Liver (tissue), 9 donors: Measurements from ENCODE around the gene CST7. TPM values are rescaled to one million over a fixed set of nuclear protein-coding genes. Genes with fewer than 3 reads are reported as not detected.

Source experiments
- DNase-seq: peaks from one replicate; pipeline ENCODE4 v3.0.0-alpha.2; 2017; ENCODE audit warnings: low spot score
- H3K27ac ChIP-seq, 2 donors: one replicate each; pipeline ENCODE4 v1.7.0; 2013; ENCODE audit warnings: inconsistent platforms in 2 of 2, low read length in 2 of 2, control low read depth in 1 of 2, low read depth in 1 of 2, mild to moderate bottlenecking in 1 of 2
- H3K27me3 ChIP-seq, 4 donors: one replicate each; pipeline versions ENCODE4 v1.6.1 to v1.7.0; 2013; ENCODE audit warnings: low read length in 3 of 4, inconsistent platforms in 1 of 4, mild to moderate bottlenecking in 1 of 4, moderate library complexity in 1 of 4; ENCODE audit not compliant: control insufficient read depth in 4 of 4, insufficient read depth in 4 of 4
- H3K36me3 ChIP-seq, 4 donors: one replicate each; pipeline versions ENCODE4 v1.6.1 to v1.7.0; 2013; ENCODE audit warnings: low read length in 3 of 4, mild to moderate bottlenecking in 3 of 4, low read depth in 1 of 4, moderate library complexity in 1 of 4; ENCODE audit not compliant: control insufficient read depth in 4 of 4, insufficient read depth in 3 of 4
- H3K4me1 ChIP-seq, 4 donors: one replicate each; pipeline versions ENCODE4 v1.6.1 to v1.7.0; 2013; ENCODE audit warnings: low read length in 3 of 4, mild to moderate bottlenecking in 3 of 4, moderate library complexity in 1 of 4; ENCODE audit not compliant: control insufficient read depth in 4 of 4, insufficient read depth in 4 of 4
- H3K4me3 ChIP-seq, 3 donors: one replicate each; pipeline versions ENCODE4 v1.6.1 to v1.7.0; 2013; ENCODE audit warnings: low read length in 3 of 3, control low read depth in 1 of 3, low read depth in 1 of 3, mild to moderate bottlenecking in 1 of 3
- H3K9ac ChIP-seq, 2 donors: one replicate each; pipeline ENCODE4 v1.7.0; 2013; ENCODE audit warnings: low read length in 2 of 2, mild to moderate bottlenecking in 2 of 2, moderate library complexity in 2 of 2, control low read depth in 1 of 2, low read depth in 1 of 2
- H3K9me3 ChIP-seq, 4 donors: one replicate each; pipeline versions ENCODE4 v1.6.1 to v1.7.0; 2013; ENCODE audit warnings: low read length in 3 of 4; ENCODE audit not compliant: control insufficient read depth in 4 of 4
- EGR1 ChIP-seq, 2 donors: IDR thresholded peaks; 2 replicates each; pipeline ENCODE4 v1.6.1; 2016 to 2018; ENCODE audit warnings: antibody characterized with exemption in 2 of 2, low read depth in 2 of 2
- FOXA1 ChIP-seq: IDR thresholded peaks from 2 replicates; pipeline ENCODE4 v1.6.1; 2016; ENCODE audit warnings: antibody characterized with exemption
- GABPA ChIP-seq, 2 donors: IDR thresholded peaks in 1 of 2; conservative IDR thresholded peaks in 1 of 2; 2 replicates each; pipeline ENCODE4 v1.6.1; 2016; ENCODE audit warnings: antibody characterized with exemption in 2 of 2, mild to moderate bottlenecking in 1 of 2, moderate library complexity in 1 of 2
- HNF4G ChIP-seq: IDR thresholded peaks from 2 replicates; pipeline ENCODE4 v1.6.1; 2016; ENCODE audit warnings: antibody characterized with exemption
- JUND ChIP-seq, 2 donors: IDR thresholded peaks; 2 replicates each; pipeline ENCODE4 v1.6.1; 2016; ENCODE audit warnings: antibody characterized with exemption in 2 of 2
- NR2F2 ChIP-seq: IDR thresholded peaks from 2 replicates; pipeline ENCODE4 v1.6.1; 2016; ENCODE audit warnings: antibody characterized with exemption
- RAD21 ChIP-seq, 2 donors: IDR thresholded peaks; 2 replicates each; pipeline ENCODE4 v1.6.1; 2016; ENCODE audit warnings: antibody characterized with exemption in 2 of 2, mild to moderate bottlenecking in 2 of 2
- RXRA ChIP-seq, 2 donors: IDR thresholded peaks; 2 replicates each; pipeline ENCODE4 v1.6.1; 2017 to 2018; ENCODE audit warnings: antibody characterized with exemption in 2 of 2, mild to moderate bottlenecking in 1 of 2
- TAF1 ChIP-seq: conservative IDR thresholded peaks from 2 replicates; pipeline ENCODE4 v1.6.1; 2016; ENCODE audit warnings: antibody characterized with exemption, mild to moderate bottlenecking
- YY1 ChIP-seq: IDR thresholded peaks from 2 replicates; pipeline ENCODE4 v1.6.1; 2016; ENCODE audit warnings: antibody characterized with exemption, mild to moderate bottlenecking
- WGBS: extraction: QIAGEN DNeasy Blood & Tissue Kit; methylation state at CpG from one replicate; pipeline ENCODE4 v1.1.7; 2013; 5-methylcytosine and 5-hydroxymethylcytosine counted together
- polyA plus RNA-seq, 2 donors: library from polyadenylated mRNA; stranded (reverse) in 1 of 2; unstranded in 1 of 2; fragments of 200-250 nt in 1 of 2; fragments of >200 nt in 1 of 2; fragmentation: Nextera tagmentation in 1 of 2; extraction: Ambion mirVana in 1 of 2; gene quantifications; one replicate each; pipeline versions ENCODE4 v1.2.1 to v1.2.3, GENCODE V29; 2013 to 2015
- total RNA-seq, 2 donors: library from RNA; depleted of rRNA; stranded (reverse); fragments of >200 nt; gene quantifications; one replicate each; pipeline ENCODE4 v1.2.3, GENCODE V29; 2014
- TF ChIP-seq, protein P1 (sequence below): IDR thresholded peaks from 2 replicates; pipeline ENCODE4 v1.6.1; 2016; ENCODE audit warnings: antibody characterized with exemption
- TF ChIP-seq, protein P2 (sequence below): fragments of 150-350 bp; IDR thresholded peaks from 2 replicates; pipeline ENCODE4 v1.5.1; 2017; ENCODE audit warnings: improper control_type of control experiment, low read depth, low read length; ENCODE audit not compliant: missing input control
- TF ChIP-seq, protein P3 (sequence below): IDR thresholded peaks from 2 replicates; pipeline ENCODE4 v1.6.1; 2016; ENCODE audit warnings: antibody characterized with exemption, mild to moderate bottlenecking
- TF ChIP-seq, protein P4 (sequence below): IDR thresholded peaks from 2 replicates; pipeline ENCODE4 v1.6.1; 2016; ENCODE audit warnings: antibody characterized with exemption
- donor health status: healthy.
- donor health status: healthy.
- donor health status: healthy.
- donor health status: healthy.
- donor health status: healthy.

The CST7 gene
- total and polyA plus RNA-seq, 4 donors: 1.5 to 15.1 (median 2.7) TPM

DNA sequence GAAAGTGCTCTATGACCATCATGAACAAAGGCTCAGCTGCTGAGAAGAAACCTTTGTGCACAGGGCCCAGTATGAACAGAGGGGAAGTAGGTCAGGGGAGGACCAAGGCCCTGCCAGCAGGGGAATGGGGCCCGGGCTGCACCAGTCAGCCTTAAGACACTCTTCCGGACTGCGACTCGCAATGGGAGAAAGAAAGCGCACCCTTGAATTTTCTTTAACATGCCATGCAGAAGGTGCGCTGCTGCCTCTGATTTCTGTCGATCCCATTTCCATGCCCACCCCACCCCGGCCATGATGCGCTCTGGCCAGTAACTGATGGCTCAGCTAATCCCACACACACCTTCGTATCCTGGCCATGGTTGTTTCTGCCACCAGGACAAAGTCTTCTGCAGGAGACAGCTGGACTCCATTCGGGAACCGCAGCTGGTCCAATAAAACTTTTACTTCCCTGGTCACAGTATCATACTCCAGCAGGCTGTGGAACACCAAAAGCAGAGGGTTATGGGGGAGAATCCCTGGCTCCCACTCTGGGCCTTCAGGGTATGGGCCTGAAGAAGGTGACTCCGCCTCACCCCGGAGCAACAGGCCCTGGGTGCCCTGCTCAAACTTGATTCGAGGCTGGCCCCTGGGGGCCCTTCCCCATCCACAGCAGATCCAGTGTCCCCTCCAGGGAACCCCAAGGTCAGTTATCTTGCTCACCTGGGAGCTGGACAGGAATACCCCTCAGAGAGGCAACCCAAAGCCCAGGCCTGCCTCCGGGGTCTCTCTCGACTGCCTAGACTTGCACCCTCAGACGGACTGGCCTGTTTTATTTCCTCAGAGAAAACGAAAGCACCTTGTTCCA lies 20.3 kb downstream of the CST7 start (continued):
- TF ChIP-seq, protein P1, sequence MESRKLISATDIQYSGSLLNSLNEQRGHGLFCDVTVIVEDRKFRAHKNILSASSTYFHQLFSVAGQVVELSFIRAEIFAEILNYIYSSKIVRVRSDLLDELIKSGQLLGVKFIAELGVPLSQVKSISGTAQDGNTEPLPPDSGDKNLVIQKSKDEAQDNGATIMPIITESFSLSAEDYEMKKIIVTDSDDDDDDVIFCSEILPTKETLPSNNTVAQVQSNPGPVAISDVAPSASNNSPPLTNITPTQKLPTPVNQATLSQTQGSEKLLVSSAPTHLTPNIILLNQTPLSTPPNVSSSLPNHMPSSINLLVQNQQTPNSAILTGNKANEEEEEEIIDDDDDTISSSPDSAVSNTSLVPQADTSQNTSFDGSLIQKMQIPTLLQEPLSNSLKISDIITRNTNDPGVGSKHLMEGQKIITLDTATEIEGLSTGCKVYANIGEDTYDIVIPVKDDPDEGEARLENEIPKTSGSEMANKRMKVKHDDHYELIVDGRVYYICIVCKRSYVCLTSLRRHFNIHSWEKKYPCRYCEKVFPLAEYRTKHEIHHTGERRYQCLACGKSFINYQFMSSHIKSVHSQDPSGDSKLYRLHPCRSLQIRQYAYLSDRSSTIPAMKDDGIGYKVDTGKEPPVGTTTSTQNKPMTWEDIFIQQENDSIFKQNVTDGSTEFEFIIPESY: no peak
- TF ChIP-seq JUND (IDR thresholded peaks at IDR 0.05): no peak
- no peak for TF ChIP-seq HNF4G
- no peak for TF ChIP-seq RAD21 (IDR thresholded peaks at IDR 0.05)
- TF ChIP-seq GABPA (IDR thresholded peaks at IDR 0.05 in 1 of 2, conservative IDR thresholded peaks at IDR 0.05 in 1 of 2): no peak
- TF ChIP-seq YY1: no peak

DNA sequence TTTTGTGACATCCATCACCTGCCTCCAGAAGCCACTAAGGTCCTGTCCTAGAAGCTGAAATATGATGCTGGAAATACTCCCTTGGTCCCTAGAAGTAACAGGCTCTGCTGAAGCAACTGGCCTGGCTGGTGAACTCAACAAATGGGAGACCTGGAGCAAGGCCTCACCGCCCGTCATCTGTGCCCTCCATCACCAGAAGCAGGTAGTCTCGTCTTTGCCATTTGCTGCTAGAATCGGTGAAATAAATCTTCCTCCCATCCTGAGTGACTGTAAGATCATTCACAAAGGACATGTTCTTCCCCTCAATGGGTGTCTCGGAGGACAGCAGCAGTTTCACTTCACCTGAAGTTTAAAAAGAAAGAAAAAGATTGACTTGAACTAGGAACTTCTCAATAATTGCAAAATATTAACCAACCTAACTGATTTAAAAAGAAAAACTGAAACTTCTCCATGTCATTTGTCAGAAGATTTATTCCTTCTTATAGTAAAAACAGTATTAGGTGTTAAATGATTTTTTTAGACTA lies 21.0 kb downstream of the CST7 start:
- TF ChIP-seq, protein P2, sequence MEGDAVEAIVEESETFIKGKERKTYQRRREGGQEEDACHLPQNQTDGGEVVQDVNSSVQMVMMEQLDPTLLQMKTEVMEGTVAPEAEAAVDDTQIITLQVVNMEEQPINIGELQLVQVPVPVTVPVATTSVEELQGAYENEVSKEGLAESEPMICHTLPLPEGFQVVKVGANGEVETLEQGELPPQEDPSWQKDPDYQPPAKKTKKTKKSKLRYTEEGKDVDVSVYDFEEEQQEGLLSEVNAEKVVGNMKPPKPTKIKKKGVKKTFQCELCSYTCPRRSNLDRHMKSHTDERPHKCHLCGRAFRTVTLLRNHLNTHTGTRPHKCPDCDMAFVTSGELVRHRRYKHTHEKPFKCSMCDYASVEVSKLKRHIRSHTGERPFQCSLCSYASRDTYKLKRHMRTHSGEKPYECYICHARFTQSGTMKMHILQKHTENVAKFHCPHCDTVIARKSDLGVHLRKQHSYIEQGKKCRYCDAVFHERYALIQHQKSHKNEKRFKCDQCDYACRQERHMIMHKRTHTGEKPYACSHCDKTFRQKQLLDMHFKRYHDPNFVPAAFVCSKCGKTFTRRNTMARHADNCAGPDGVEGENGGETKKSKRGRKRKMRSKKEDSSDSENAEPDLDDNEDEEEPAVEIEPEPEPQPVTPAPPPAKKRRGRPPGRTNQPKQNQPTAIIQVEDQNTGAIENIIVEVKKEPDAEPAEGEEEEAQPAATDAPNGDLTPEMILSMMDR: no peak
- TF ChIP-seq TAF1: no peak
- no peak for TF ChIP-seq RXRA (IDR thresholded peaks at IDR 0.05)
- no peak for TF ChIP-seq NR2F2

DNA sequence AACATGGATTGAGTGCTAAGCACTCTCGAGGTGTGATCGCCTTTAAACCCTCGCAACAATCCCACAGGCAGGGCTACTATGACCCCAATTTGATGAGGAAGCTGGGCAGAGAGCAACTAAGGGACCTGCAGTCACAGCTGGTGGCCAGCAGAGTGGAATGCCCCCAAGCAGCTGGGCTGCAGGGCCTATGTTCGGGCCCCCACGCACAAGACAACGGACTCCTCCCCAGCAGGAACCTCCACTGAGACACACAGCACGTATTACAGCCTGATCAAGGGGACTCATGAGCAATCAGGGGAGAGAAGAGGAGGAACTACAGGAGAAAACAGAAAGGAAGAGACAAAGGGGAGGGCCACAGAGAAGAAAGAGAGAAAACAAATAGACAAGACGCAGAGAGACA lies 21.7 kb downstream of the CST7 start:
- Histone ChIP-seq H3K9me3 (no peaks in the 10 kb centered on the region), H3K4me1 (peaks cover 0 to 3% (median 0%) of the 10 kb centered on the region in 4 donors), H3K9ac (no peak overlapping the region), H3K4me3 (no peak overlapping the region), H3K36me3 (peaks cover 21 to 82% (median 72%) of the 10 kb centered on the region in 4 donors), H3K27ac (no peak overlapping the region), H3K27me3 (no peaks in the 10 kb centered on the region)
- no peak for TF ChIP-seq FOXA1
- TF ChIP-seq HNF4G: no peak
- no peak for TF ChIP-seq GABPA (IDR thresholded peaks at IDR 0.05 in 1 of 2, conservative IDR thresholded peaks at IDR 0.05 in 1 of 2)
- TF ChIP-seq JUND (IDR thresholded peaks at IDR 0.05): no peak
- TF ChIP-seq EGR1 (IDR thresholded peaks at IDR 0.05; ENCODE audit: low read depth in 2 of 2): no peak
- no peak for TF ChIP-seq RXRA (IDR thresholded peaks at IDR 0.05)
- TF ChIP-seq, protein P2: no peak
- no peak for TF ChIP-seq TAF1
- TF ChIP-seq, protein P3, sequence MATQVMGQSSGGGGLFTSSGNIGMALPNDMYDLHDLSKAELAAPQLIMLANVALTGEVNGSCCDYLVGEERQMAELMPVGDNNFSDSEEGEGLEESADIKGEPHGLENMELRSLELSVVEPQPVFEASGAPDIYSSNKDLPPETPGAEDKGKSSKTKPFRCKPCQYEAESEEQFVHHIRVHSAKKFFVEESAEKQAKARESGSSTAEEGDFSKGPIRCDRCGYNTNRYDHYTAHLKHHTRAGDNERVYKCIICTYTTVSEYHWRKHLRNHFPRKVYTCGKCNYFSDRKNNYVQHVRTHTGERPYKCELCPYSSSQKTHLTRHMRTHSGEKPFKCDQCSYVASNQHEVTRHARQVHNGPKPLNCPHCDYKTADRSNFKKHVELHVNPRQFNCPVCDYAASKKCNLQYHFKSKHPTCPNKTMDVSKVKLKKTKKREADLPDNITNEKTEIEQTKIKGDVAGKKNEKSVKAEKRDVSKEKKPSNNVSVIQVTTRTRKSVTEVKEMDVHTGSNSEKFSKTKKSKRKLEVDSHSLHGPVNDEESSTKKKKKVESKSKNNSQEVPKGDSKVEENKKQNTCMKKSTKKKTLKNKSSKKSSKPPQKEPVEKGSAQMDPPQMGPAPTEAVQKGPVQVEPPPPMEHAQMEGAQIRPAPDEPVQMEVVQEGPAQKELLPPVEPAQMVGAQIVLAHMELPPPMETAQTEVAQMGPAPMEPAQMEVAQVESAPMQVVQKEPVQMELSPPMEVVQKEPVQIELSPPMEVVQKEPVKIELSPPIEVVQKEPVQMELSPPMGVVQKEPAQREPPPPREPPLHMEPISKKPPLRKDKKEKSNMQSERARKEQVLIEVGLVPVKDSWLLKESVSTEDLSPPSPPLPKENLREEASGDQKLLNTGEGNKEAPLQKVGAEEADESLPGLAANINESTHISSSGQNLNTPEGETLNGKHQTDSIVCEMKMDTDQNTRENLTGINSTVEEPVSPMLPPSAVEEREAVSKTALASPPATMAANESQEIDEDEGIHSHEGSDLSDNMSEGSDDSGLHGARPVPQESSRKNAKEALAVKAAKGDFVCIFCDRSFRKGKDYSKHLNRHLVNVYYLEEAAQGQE: no peak
- TF ChIP-seq, protein P4, sequence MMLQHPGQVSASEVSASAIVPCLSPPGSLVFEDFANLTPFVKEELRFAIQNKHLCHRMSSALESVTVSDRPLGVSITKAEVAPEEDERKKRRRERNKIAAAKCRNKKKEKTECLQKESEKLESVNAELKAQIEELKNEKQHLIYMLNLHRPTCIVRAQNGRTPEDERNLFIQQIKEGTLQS: no peak
- DNase-seq: no peak
- WGBS: 92% methylated on average over 8 of the region's 8 CpGs

More for the DNA sequence above, 21.0 kb downstream of the CST7 start:
- Histone ChIP-seq H3K36me3 (peaks cover 22 to 88% (median 77%) of the 10 kb centered on the region in 4 donors), H3K27me3 (no peaks in the 10 kb centered on the region), H3K9me3 (no peaks in the 10 kb centered on the region), H3K27ac (no peak overlapping the region), H3K4me1 (peaks cover 0 to 3% (median 0%) of the 10 kb centered on the region in 4 donors), H3K4me3 (no peak overlapping the region), H3K9ac (no peak overlapping the region)
- no peak for DNase-seq
- WGBS: 92% methylated on average over 5 of the region's 5 CpGs
